ENCODE data around the gene LHX4. TPM values are rescaled to one million over a fixed set of nuclear protein-coding genes. Genes with fewer than 3 reads are reported as not detected.

The LHX4 gene
- total and polyA plus RNA-seq, 10 of the 15 experiments (the other 5 are each of a cell fraction or from before 2014, with no cell fraction given): 0.05 to 0.80 (median 0.32) TPM; not detected in 6

DNA sequence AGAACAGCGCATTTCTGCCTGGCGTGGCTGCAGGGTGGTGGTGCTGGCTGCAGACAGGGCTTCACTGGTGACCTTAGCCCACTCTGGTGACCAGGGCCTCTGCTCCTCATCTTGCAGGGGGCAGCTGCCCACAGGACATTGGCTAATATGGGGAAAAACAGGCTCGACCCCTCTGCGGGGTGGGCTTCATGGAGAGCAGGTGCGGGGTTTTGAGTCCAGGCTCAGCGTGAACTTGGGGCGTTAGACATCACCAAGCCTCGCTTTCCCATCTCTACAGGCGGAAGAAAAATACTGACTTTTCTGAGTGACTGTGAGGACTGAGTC is 24.4 kb downstream of the LHX4 start:
- intact Hi-C loops (cut with micrococcal nuclease; ENCODE audit: unreplicated experiment) (no loop called here), in situ Hi-C loops (cut with MboI) (loop anchor here (5.0 kb wide), 1 partner anchor 228 kb away; no protein-coding TSS in a partner anchor)
- Histone ChIP-seq H3K4me3 (no peak overlapping the region), H3K36me3 (ENCODE audit: control insufficient read depth in 2 of 2, insufficient read depth in 2 of 2, low read length in 1 of 2) (no peaks in the 10 kb centered on the region), H3K79me2 (ENCODE audit: control insufficient read depth, insufficient read depth, low read length) (no peaks in the 10 kb centered on the region), H3K27ac (ENCODE audit: control insufficient read depth, insufficient read depth) (no peak overlapping the region), H3K9me3 (replicated peaks; ENCODE audit: control insufficient read depth, insufficient read depth, low read length) (no peaks in the 10 kb centered on the region), H3K27me3 (replicated peaks in 1 of 2; ENCODE audit: control insufficient read depth in 2 of 2, insufficient read depth in 2 of 2, low read length in 1 of 2) (no peaks in the 10 kb centered on the region), H3K4me2 (ENCODE audit: control insufficient read depth, insufficient read depth) (no peak overlapping the region), H3K9ac (ENCODE audit: control insufficient read depth, insufficient read depth, low read length) (no peak overlapping the region), H3K4me1 (ENCODE audit: control insufficient read depth, insufficient read depth, low read length) (no peaks in the 10 kb centered on the region; the same call in 1 of the 2 replicates), H2AFZ (ENCODE audit: control insufficient read depth, low read depth, low read length) (no peak overlapping the region), H4K20me1 (ENCODE audit: control insufficient read depth, insufficient read depth) (no peaks in the 10 kb centered on the region)
- RAD21 ChIA-PET (ENCODE audit: unreplicated experiment): interaction anchor here (0.7 to 3.3 kb wide), 4 partner anchors 162 to 228 kb away, joined by 3 to 25 read pairs (median 12); no protein-coding TSS in a partner anchor
- ATAC-seq: no peak
- SMC1A ChIA-PET (ENCODE audit: uncharacterized antibody, unreplicated experiment): interaction anchor here (0.6 to 3.6 kb wide), 3 partner anchors 224 to 635 kb away, joined by 3 to 37 read pairs (median 34); no protein-coding TSS in a partner anchor
- 64% methylated on average over 9 of the region's 9 CpGs for WGBS (ENCODE audit: insufficient coverage, insufficient replicate concordance, low lambda C conversion rate, missing lambda C conversion rate)
- BruUV-seq (replicated peaks): no TSS peak
- POLR2A ChIA-PET: no interaction called here
- DNase-seq (ENCODE audit: low read depth, low spot score): no peak
- CTCF ChIA-PET: interaction anchor here (1.0 to 4.2 kb wide), 7 partner anchors 19 to 226 kb away, joined by 3 to 105 read pairs (median 12); no protein-coding TSS in a partner anchor
- no peak for FAIRE-seq
- TF ChIP-seq CBFB (IDR thresholded peaks at IDR 0.05; ENCODE audit: low read depth) (no peak), ZNF274 (IDR thresholded peaks at IDR 0.05; ENCODE audit: insufficient read depth, insufficient read length) (no peak), SMAD1 (IDR thresholded peaks at IDR 0.05; ENCODE audit: low read depth, partially characterized antibody) (no peak), SMARCA5 (IDR thresholded peaks at IDR 0.05) (no peak), ZNF207 (IDR thresholded peaks at IDR 0.05; ENCODE audit: borderline replicate concordance) (no peak), ZNF622 (IDR thresholded peaks at IDR 0.05) (no peak)
- TF ChIP-seq, protein P1, sequence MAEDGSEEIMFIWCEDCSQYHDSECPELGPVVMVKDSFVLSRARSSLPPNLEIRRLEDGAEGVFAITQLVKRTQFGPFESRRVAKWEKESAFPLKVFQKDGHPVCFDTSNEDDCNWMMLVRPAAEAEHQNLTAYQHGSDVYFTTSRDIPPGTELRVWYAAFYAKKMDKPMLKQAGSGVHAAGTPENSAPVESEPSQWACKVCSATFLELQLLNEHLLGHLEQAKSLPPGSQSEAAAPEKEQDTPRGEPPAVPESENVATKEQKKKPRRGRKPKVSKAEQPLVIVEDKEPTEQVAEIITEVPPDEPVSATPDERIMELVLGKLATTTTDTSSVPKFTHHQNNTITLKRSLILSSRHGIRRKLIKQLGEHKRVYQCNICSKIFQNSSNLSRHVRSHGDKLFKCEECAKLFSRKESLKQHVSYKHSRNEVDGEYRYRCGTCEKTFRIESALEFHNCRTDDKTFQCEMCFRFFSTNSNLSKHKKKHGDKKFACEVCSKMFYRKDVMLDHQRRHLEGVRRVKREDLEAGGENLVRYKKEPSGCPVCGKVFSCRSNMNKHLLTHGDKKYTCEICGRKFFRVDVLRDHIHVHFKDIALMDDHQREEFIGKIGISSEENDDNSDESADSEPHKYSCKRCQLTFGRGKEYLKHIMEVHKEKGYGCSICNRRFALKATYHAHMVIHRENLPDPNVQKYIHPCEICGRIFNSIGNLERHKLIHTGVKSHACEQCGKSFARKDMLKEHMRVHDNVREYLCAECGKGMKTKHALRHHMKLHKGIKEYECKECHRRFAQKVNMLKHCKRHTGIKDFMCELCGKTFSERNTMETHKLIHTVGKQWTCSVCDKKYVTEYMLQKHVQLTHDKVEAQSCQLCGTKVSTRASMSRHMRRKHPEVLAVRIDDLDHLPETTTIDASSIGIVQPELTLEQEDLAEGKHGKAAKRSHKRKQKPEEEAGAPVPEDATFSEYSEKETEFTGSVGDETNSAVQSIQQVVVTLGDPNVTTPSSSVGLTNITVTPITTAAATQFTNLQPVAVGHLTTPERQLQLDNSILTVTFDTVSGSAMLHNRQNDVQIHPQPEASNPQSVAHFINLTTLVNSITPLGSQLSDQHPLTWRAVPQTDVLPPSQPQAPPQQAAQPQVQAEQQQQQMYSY (CRISPR knock-in tag; IDR thresholded peaks at IDR 0.05): no peak
- TF ChIP-seq, protein P2, sequence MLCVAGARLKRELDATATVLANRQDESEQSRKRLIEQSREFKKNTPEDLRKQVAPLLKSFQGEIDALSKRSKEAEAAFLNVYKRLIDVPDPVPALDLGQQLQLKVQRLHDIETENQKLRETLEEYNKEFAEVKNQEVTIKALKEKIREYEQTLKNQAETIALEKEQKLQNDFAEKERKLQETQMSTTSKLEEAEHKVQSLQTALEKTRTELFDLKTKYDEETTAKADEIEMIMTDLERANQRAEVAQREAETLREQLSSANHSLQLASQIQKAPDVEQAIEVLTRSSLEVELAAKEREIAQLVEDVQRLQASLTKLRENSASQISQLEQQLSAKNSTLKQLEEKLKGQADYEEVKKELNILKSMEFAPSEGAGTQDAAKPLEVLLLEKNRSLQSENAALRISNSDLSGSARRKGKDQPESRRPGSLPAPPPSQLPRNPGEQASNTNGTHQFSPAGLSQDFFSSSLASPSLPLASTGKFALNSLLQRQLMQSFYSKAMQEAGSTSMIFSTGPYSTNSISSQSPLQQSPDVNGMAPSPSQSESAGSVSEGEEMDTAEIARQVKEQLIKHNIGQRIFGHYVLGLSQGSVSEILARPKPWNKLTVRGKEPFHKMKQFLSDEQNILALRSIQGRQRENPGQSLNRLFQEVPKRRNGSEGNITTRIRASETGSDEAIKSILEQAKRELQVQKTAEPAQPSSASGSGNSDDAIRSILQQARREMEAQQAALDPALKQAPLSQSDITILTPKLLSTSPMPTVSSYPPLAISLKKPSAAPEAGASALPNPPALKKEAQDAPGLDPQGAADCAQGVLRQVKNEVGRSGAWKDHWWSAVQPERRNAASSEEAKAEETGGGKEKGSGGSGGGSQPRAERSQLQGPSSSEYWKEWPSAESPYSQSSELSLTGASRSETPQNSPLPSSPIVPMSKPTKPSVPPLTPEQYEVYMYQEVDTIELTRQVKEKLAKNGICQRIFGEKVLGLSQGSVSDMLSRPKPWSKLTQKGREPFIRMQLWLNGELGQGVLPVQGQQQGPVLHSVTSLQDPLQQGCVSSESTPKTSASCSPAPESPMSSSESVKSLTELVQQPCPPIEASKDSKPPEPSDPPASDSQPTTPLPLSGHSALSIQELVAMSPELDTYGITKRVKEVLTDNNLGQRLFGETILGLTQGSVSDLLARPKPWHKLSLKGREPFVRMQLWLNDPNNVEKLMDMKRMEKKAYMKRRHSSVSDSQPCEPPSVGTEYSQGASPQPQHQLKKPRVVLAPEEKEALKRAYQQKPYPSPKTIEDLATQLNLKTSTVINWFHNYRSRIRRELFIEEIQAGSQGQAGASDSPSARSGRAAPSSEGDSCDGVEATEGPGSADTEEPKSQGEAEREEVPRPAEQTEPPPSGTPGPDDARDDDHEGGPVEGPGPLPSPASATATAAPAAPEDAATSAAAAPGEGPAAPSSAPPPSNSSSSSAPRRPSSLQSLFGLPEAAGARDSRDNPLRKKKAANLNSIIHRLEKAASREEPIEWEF (IDR thresholded peaks at IDR 0.05; ENCODE audit: insufficient replicate concordance, low read depth, low read length): no peak
- TF ChIP-seq, protein P3, sequence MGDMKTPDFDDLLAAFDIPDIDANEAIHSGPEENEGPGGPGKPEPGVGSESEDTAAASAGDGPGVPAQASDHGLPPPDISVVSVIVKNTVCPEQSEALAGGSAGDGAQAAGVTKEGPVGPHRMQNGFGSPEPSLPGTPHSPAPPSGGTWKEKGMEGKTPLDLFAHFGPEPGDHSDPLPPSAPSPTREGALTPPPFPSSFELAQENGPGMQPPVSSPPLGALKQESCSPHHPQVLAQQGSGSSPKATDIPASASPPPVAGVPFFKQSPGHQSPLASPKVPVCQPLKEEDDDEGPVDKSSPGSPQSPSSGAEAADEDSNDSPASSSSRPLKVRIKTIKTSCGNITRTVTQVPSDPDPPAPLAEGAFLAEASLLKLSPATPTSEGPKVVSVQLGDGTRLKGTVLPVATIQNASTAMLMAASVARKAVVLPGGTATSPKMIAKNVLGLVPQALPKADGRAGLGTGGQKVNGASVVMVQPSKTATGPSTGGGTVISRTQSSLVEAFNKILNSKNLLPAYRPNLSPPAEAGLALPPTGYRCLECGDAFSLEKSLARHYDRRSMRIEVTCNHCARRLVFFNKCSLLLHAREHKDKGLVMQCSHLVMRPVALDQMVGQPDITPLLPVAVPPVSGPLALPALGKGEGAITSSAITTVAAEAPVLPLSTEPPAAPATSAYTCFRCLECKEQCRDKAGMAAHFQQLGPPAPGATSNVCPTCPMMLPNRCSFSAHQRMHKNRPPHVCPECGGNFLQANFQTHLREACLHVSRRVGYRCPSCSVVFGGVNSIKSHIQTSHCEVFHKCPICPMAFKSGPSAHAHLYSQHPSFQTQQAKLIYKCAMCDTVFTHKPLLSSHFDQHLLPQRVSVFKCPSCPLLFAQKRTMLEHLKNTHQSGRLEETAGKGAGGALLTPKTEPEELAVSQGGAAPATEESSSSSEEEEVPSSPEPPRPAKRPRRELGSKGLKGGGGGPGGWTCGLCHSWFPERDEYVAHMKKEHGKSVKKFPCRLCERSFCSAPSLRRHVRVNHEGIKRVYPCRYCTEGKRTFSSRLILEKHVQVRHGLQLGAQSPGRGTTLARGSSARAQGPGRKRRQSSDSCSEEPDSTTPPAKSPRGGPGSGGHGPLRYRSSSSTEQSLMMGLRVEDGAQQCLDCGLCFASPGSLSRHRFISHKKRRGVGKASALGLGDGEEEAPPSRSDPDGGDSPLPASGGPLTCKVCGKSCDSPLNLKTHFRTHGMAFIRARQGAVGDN (IDR thresholded peaks at IDR 0.05): no peak
- TF ChIP-seq, protein P4, sequence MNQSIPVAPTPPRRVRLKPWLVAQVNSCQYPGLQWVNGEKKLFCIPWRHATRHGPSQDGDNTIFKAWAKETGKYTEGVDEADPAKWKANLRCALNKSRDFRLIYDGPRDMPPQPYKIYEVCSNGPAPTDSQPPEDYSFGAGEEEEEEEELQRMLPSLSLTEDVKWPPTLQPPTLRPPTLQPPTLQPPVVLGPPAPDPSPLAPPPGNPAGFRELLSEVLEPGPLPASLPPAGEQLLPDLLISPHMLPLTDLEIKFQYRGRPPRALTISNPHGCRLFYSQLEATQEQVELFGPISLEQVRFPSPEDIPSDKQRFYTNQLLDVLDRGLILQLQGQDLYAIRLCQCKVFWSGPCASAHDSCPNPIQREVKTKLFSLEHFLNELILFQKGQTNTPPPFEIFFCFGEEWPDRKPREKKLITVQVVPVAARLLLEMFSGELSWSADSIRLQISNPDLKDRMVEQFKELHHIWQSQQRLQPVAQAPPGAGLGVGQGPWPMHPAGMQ (IDR thresholded peaks at IDR 0.05; ENCODE audit: borderline replicate concordance): no peak
